Measurements from ENCODE around the gene PRPF19.

PRPF19 gene

GRCh38 chr11:60906132-60906972, at the start of gene PRPF19:
Gene PRPF19 (minus strand): TSS chr11:60906585. CDS start chr11:60906382, 203 bp downstream.
- DNase-seq (ENCODE audit: low read depth) = peak; percentile 72

- no peak for DNase-seq (ENCODE audit: low read depth)
These were observed 49.2 kb upstream of the PRPF19 start for GRCh38 chr11:60955571-60955970.

- no peak for DNase-seq (ENCODE audit: low read depth)
These were observed 48.0 kb upstream of the PRPF19 start for GRCh38 chr11:60954421-60954820.

- DNase-seq (ENCODE audit: low read depth) = no peak
These were observed 47.4 kb upstream of the PRPF19 start for GRCh38 chr11:60953781-60954180.

GRCh38 chr11:60952742-60953170, 46.4 kb upstream of the PRPF19 start:
- no peak for DNase-seq (ENCODE audit: low read depth)

GRCh38 chr11:60951904-60952741, 45.7 kb upstream of the PRPF19 start, which contains the start of gene SLC15A3:
Gene SLC15A3 (minus strand): TSS chr11:60952176. CDS start chr11:60951551, 625 bp downstream.
- no peak for DNase-seq (ENCODE audit: low read depth)

- DNase-seq (ENCODE audit: low read depth) = no peak
These were observed 45.2 kb upstream of the PRPF19 start for GRCh38 chr11:60951606-60951903.

GRCh38 chr11:60950933-60951605, 44.7 kb upstream of the PRPF19 start:
- DNase-seq (ENCODE audit: low read depth) = no peak

GRCh38 chr11:60950024-60950423, 43.6 kb upstream of the PRPF19 start:
- no peak for DNase-seq (ENCODE audit: low read depth)

GRCh38 chr11:60948250-60948649, 41.9 kb upstream of the PRPF19 start:
- no peak for DNase-seq (ENCODE audit: low read depth)

GRCh38 chr11:60947700-60948099, 41.3 kb upstream of the PRPF19 start:
- no peak for DNase-seq (ENCODE audit: low read depth)

GRCh38 chr11:60946601-60947264, 40.3 kb upstream of the PRPF19 start:
- DNase-seq (ENCODE audit: low read depth) = no peak

- DNase-seq (ENCODE audit: low read depth) = no peak
These were observed 38.9 kb upstream of the PRPF19 start for GRCh38 chr11:60945295-60945667.

GRCh38 chr11:60944490-60945294, 38.3 kb upstream of the PRPF19 start:
- no peak for DNase-seq (ENCODE audit: low read depth)

- no peak for DNase-seq (ENCODE audit: low read depth)
These were observed 36.7 kb upstream of the PRPF19 start for GRCh38 chr11:60942970-60943565.

- DNase-seq (ENCODE audit: low read depth) = no peak
These were observed 35.8 kb upstream of the PRPF19 start for GRCh38 chr11:60942219-60942618.

- no peak for DNase-seq (ENCODE audit: low read depth)
These were observed 35.2 kb upstream of the PRPF19 start for GRCh38 chr11:60941371-60942119.

- DNase-seq (ENCODE audit: low read depth) = no peak
These were observed 33.5 kb upstream of the PRPF19 start for GRCh38 chr11:60939855-60940254.

- DNase-seq (ENCODE audit: low read depth) = no peak
These were observed 32.9 kb upstream of the PRPF19 start for GRCh38 chr11:60939301-60939700.

GRCh38 chr11:60938500-60938899, 32.1 kb upstream of the PRPF19 start:
- DNase-seq (ENCODE audit: low read depth) = no peak

Measured in non-pigmented ciliary epithelial cell (primary cell).